Measurements from ENCODE around the gene IGF2BP2.

- TF ChIP-seq, protein P1, sequence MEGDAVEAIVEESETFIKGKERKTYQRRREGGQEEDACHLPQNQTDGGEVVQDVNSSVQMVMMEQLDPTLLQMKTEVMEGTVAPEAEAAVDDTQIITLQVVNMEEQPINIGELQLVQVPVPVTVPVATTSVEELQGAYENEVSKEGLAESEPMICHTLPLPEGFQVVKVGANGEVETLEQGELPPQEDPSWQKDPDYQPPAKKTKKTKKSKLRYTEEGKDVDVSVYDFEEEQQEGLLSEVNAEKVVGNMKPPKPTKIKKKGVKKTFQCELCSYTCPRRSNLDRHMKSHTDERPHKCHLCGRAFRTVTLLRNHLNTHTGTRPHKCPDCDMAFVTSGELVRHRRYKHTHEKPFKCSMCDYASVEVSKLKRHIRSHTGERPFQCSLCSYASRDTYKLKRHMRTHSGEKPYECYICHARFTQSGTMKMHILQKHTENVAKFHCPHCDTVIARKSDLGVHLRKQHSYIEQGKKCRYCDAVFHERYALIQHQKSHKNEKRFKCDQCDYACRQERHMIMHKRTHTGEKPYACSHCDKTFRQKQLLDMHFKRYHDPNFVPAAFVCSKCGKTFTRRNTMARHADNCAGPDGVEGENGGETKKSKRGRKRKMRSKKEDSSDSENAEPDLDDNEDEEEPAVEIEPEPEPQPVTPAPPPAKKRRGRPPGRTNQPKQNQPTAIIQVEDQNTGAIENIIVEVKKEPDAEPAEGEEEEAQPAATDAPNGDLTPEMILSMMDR (conservative IDR thresholded peaks at IDR 0.05), result no peak
- TF ChIP-seq ZFX (IDR thresholded peaks at IDR 0.05), result no peak
Observed at GRCh38 chr3:185693985-185694653, 130.7 kb downstream of the IGF2BP2 start.
